ENCODE data around the gene DUT. TPM values are rescaled to one million over a fixed set of nuclear protein-coding genes. Genes with fewer than 3 reads are reported as not detected.
"Not testable (repeated sequence)": the region's sequence is repeated elsewhere in the genome, so short reads cannot be mapped to it uniquely, and the experiment has no call there.

Gene DUT
- 111 TPM for polyA plus RNA-seq (2013, experiment 1 of 2; ENCODE audit: insufficient read length)
- 122 TPM for polyA plus RNA-seq (2013, experiment 2 of 2; ENCODE audit: insufficient read length)

DNA sequence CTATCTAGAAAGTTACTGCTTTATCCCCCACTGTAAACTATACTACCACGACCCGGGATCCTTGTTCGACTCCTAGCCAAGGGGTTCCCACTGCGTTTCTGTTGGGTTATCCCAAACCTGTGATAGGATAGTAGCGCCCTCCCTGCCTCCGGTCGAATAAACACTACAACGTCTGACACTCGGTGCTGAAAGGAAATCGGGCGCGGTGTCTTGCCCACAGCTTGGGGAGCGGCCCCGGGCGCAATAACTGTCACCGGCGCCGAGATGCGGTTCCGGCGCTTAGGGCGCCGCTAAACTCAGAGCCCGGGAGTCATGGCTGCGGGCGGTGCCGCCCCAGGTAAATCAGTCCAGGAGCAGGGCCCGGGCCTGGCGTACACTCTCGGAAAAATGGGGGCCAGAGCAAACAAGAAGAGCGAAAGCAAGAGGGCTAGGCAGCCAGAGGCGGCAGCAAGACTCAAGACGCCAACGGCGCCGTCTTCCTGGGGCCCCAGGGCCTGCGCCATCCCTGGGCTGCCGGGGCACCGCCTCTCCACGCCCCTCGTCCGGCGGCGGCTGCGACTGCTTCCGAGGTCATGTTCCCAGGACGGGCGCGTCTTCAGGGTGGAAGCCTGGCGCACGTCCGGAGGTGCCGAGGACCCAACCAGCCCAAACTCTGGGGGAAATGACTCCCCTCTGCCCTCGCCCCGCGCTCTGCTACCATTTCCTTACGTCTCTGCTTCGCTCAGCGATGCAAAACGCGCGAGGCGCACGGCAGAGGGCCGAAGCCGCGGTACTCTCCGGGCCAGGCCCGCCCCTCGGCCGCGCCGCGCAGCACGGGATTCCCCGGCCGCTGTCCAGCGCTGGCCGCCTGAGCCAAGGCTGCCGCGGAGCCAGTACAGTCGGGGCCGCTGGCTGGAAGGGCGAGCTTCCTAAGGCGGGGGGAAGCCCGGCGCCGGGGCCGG lies at the start of gene DUT:
Gene DUT (plus strand): TSS at position 575 of the 941 bp plus-strand sequence. CDS start 87 bp downstream, at position 662.
- DNase-seq: peak; percentile 80

DNA sequence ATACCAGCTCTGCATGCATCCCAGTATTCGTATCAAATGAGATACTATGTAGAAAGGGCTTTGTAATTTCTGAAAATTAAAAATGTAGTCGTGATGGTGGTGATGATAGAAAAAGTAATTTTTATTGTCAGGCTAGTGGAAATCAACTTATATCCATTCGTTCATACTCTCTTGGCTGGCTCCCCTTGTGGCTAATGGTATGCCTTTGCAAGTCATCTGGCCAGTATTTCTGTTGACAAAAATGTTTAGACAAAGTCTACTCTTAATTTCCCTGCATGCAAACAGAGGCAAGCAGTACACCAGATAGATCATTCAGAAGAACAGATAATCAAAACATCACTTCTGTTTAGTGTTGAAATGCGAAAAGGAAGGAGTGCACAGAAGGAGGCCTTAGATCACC lies 49.6 kb upstream of the DUT start:
- DNase-seq: no peak

DNA sequence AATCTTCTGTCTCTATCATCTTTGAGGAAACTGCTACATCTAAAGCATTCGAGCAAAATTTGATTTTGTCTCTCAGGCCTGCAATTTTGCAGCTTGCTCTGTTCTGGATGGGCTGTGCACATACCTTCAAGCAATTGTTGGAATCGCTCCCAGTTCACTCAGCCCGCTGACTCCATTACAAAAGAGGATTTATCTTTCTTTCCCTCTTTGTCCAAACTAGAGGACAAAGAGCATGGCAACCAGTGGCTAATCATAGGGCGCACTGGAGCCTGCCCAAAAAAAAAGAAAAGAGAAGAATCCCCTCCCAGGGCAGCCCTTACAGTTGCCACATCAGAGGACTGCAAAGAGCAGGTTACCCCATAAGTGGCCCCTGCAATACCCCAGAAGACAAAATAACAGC lies 49.0 kb upstream of the DUT start:
- peak; percentile 11 for DNase-seq

DNA sequence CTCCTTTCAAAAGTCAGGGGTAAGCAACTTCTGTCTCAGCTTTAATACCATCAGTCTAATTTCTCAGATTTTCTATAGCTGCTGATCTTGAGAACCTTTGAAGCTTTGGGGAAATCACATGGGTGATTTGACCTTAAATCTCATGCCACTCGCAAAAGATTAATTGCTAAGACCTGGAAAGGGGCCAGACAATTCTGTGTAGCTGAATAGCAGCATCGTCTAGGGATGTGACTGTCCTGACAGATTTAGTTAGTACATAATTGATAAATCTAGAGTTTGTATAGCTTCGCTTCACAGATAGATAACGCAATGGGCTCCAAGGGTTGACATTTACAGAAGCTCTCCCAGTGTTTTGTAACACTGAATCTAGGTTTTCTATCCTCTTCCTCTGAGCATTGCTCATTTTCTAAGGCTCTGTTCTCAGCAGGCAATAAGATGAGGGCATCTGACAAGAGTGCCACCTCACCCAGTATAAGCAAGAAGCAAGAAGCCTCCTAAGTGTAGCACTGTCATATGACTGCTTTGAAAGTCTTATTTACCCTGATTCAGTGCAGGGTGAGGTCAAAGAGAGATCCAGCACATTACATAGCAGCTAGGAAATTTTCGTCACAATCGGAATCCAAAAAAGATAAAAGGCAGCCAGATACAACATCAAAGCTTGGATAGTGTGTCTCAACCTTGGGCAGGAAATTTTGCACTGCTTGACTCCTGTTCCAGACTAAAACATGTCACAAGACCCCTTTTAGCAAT lies 47.7 kb upstream of the DUT start:
- DNase-seq: no peak

DNA sequence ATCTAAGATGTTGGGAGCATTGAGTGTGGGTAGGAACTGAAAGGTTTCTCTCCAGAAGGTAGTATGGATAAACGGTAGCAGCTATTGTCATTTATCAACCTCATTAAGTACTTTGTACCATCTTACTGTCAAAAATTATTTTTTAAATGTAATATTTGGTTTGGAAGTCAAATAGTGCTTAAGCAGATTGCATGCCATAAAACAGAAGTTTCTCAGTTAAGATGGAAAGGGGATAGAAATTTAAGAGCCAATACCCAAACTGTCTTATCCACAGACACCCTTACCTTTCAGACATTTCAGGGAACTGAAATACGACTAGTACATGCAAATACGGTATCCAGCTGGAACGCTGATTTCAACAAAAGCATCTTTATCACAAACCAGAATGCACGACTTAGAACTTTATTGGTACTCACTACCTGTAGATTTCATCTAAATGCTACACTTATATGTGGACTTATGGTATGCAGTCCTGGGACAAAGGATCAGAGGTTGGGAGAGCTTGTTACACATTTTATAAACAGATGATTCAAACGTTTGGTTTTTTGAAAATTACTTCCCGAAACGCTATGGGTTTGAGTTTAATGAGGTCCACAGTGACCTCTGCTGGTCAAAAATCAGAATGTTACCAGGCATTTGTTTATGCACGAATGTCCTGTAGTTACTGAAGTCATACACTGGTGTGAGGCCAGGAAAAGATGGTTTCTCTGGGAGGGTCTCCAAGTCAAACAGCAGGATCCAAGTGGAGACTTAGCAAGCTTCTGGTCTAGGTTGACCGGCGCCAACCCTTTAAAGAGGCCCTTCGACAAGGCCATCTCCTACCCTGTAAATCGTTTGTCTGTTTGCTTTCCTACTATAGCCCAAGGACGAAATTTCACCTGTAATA lies 45.7 kb upstream of the DUT start:
- DNase-seq: peak; percentile 78

DNA sequence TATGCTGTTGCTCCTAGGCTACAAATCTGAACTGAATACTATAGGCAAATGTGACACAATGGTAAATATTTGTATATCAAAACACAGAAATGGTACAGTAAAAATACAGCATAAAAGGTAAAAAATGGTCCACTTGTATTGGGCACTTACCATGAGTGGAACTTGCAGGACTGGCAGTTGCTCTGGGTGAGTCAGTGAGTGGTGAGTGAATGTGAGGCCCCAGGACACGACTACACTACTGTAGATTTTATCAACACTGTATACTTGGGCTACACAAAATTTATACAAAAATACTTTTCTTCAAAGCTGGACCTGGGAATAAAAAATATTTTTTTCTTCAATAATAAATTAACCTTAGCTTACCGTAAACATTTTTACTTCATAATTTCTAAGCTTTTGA lies 41.6 kb upstream of the DUT start:
- DNase-seq: no peak

DNA sequence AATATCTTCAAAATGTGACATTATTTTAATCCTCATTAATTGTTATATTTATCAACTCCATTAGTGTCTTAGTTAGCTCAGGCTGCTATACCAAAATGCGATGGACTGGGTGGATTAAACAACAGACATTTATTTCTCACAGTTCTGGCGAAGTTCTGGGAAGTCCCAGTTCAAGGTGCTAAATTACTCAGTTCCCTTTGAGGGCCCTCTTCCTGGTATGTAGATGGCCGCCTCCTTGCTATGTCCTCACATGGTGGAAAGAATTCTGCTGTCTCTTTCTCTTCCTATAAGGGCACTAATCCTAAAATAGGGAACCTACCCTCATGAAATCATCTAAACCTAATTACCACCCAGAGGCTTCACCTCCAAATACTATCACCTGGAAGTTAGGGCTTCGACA lies 38.8 kb upstream of the DUT start:
- DNase-seq: no peak

DNA sequence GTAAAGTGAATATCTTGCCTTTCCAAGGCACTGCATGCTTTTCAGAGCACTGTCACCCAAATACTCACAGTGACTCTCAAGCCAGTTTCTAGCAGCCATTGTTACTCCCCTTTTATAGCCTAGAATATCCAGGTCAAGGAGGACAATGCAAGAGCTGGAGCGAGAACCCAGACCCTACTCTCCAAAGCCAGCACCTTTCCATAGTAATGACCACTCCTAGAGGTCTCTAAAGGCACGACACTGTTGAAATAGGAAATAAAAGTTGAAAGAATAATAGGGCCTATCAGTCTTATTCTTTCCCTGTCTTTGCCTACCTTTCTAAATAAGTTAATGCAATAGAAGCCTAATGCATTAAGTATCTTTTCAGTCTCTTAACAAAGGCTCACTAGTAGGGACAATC lies 33.6 kb upstream of the DUT start:
- DNase-seq: no peak

DNA sequence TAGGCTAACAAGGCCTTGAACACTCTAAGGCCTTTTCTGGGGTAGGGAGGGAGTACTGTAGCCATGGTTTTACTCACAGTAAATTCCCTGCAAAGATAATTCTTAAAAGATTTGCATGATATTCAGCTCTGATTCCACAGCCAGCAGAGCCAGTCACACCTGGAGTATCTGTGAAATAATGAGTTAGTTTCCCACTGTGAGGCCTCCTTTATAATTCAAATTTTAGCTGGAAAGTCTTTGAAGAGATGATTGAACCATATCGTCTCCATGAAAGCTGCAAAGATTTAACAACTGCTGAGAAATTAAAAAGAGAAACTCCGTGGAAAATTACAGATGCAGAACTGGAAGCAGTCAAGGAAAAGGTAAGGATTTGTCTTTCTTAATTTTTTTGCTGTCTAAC lies 32.3 kb upstream of the DUT start:
- DNase-seq: no peak

DNA sequence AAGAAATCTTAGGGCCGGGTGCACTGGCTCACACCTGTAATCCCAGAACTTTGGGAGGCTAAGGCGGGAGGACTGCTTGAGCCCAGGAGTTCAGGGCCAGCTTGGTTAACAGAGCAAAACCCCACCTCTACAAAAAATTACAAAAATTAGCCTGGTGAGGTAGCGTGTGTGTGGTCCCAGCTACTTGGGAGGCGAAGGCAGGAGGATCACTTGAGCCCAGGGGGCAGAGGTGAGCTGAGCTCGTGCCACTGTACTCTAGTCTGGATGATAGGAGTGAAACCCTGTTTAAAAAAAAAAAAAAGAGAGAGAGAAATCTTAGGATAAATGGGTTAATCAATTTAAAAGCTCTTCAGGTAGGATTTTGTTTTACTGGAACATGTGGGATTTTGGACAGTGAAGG lies 31.2 kb upstream of the DUT start:
- no peak for DNase-seq

DNA sequence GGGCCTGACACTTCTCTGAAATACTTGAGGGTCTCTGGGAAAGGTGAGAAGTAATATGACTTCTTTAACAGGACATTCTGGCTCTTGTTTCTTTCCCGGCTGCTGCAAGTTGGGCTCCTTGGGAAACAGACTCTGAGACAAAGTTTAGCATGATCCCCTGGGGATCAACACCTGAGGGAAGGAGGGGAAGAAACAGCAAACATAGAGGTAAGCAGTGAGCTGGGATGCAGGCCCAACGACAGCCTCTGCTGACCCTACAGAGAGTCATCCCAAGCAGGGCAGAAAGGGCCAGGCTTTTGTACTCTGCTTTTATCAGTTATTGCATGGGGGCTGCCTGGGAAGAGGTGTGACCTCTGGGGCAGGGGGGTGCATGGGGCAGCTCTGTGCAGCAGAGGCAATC lies 26.8 kb upstream of the DUT start:
- no peak for DNase-seq

DNA sequence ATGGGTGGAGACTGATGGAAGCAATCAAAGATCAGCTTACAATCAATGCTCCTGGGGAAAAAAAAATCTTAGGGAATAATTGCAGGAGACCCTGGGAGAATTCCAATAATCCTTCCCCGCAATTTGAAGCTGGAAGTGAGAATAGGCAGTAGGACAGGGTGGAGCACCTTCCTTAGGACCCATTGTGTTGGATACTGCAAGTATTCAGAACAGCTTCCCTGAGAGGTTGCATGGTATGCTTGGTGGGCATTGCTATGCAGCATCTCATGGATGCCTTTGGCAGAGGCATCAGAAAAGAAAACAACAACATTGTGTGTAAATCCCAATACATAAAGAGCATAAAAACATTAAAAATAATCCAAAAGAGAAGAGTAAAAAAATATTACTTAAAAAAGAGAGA lies 24.6 kb upstream of the DUT start:
- DNase-seq: no peak

DNA sequence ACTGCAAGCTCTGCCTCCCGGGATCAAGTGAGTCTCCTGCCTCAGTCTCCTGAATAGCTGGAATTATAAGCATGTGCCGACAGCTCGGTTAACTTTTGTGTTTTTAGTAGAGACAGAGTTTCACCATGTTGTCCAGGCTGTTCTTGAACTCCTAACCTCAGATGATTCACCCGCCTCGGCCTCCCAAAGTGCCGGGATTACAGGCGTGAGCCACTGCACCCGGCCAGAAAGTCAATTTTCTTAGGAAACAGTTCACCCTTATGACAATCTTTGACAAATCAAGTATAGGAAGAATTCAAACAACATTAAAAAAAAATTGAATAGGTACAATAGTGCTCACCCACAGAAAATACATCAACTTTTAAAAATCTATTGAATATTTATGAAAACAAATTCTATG lies 23.6 kb upstream of the DUT start:
- no peak for DNase-seq

DNA sequence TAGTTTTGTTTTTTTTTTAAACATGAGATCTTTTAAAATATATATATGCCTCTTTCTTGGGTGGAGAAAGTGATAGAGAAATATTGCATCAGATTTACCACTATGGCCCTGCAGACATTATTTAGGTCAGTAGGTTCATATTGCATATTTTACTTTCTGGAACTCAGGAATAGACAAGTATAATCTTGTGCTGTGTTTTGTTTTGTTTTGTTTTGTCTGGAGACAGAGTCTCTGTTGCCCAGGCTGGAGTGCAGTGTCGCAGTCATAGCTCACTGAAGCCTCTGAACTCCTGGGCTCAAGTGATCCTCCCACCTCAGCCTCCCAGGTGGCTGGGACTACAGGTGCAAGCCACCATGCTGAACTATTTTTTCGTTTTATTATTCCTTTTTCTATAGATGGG lies 21.5 kb upstream of the DUT start:
- no peak for DNase-seq

DNA sequence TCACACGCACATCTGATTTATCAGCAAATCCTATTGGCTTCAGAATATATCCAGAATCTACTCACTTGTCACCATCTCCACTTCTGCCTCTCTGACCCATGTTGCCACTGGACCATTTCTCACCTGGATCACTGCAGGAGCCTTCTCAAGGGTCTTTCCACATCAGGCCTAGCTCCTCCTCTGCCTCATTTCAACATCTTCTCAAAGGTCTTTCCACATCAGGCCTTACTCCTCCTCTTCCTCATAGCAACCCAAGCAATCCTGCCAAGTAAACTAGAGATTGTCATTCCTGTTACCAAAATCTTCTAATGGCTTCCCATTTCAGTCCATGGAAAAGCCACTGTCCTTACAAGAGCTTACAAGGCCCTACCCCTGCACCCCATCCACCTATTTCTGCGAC lies 18.0 kb upstream of the DUT start:
- no peak for DNase-seq

DNA sequence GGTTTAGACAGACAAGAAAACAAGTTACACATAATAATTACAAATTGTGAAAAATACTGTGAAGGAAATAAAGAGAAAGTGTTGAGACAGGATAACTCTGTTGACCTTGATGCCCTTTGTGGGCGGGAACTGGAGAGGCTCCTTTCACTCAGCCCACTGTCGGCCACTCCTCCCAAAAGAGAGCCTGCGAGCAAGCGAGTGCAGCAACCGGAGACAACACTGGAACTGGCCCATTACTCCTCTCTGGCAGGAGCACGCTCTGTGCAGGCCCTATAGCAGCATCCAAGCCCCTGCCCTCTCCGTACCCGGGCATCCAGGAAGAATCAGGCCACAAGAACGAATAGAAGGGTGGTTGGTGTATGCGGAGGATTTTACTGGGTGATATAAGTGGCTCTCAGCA lies 16.2 kb upstream of the DUT start:
- no peak for DNase-seq

DNA sequence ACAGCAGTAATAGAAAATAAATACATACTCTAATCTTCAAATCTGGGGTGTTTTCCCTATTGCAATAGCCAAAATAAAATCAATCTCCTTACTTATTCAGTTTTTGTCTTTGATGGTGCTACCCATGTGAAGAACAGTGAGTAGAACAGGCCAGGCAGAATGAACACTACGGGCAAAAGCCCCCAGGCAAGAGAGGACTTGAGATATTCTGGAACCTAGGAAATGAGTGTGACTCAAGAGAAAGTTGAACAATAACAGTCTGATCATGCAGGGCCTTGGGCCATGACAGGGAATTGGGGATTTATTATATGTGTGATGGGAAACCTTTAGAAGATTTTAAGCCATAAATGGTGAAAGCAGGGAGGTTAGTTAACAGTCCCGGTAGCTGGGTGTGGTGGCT lies 14.0 kb upstream of the DUT start:
- DNase-seq: no peak

DNA sequence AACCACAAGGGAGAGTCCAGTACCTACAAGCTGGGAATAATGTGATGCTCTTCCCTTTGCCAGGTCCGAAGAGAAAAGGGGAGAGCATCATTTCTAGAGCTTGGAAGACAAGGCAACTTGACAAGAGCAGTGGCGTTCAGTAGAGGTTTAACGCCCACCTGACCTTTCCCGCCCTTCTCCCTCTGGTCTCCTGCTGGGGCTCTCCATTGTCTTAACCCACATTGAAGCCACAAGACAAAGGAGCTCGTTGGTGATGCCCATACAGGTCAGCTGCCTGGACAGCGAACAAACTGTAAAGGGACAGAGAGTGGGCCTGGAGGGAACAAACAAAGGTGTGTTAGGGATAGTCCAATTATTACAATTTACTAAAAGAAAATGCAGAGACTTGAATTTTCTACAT lies 13.1 kb upstream of the DUT start:
- DNase-seq: no peak

DNA sequence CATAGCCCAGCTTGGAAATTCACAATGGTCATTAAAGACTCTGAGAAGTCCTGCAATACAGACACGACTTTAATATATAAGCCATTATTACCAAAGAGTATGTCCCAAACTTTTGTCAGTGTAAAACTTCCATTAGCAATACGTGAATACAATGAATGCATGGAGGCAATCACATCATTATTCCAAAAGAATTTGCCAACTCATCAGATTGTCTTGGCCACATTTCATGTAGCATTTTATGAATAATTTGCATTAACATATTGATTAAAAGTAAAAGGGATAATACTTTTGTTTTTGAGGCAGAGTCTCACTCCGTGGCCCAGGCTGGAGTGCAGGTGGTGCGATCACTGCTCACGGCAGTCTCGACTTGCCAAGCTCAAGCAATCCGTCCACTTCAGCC lies 7.9 kb upstream of the DUT start:
- DNase-seq: no peak

DNA sequence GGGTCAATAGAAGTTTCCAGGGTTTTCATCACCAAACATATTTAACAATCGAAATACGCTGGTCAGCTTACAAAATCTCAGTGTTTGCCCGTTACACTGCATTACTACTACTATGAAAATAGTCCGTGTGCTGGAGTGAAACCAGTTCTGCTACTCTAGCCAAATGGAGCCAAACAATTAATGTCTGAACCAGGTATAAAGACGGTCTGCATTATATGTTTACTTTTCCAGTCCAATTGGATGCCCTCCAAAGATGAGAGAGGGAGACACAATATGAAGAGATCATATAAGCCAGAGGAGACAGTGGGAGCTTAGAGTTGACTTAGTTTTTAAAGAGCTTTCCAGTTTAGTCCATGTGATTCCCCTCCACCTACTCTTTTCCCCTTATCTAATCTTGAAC lies 6.3 kb upstream of the DUT start:
- no peak for DNase-seq

DNA sequence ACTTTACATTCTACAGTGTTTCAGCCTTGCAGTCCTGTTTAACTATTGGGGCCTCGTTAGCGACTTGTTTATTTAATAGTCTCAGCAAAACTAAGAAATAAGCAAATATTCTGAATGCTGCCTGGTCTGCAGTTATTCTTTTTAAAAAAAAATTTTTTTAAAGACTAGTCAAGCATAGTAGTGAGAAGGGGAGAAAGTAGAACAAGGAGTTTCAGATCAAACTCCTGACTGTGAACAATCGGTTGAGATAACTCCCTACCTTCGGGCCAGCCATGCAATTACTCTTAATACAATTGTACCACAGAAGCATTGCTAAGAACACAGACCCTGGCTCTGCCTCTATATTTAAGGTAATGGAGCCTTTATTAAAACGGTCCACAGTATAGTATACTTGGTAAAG lies 5.8 kb upstream of the DUT start:
- no peak for DNase-seq

DNA sequence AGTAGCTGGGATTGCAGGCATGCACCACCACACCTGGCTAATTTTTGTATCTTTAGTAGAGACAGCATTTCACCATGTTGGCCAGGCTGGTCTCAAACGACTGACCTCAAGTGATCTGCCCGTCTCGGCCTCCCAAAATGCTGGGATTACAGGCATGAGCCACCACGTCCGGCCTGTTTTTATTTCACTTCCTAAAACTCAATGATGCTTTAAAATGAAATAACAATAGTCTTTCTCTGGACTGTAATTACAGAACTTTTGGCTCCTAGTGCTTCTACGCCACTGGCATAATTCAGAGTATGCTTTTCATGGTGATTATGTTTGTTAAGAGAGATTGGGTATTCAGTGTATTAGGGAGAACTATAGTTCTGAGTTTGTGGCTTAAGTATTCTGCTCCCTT lies 5.0 kb upstream of the DUT start:
- not testable (repeated sequence) for DNase-seq
